IMR-90 (cell line): ENCODE results near the gene CFAP97D1.

ENCODE experiments used
- CEBPB ChIP-seq: IDR thresholded peaks from 2 replicates; pipeline ENCODE4 v1.6.1; 2012; ENCODE audit warnings: low read depth, low read length, improper control_type of control experiment
- CHD1 ChIP-seq: IDR thresholded peaks from 2 replicates; pipeline ENCODE4 v1.6.1; 2012; ENCODE audit warnings: low read depth, low read length, improper control_type of control experiment
- FOS ChIP-seq: fragments of 150-350 bp; IDR thresholded peaks from 2 replicates; pipeline ENCODE4 v1.6.1; 2016; ENCODE audit warnings: low read depth, low read length
- MXI1 ChIP-seq: IDR thresholded peaks from 2 replicates; pipeline ENCODE4 v1.6.1; 2012; ENCODE audit warnings: low read depth, mild to moderate bottlenecking, low read length, moderate library complexity, borderline replicate concordance
- NFE2L2 ChIP-seq: fragments of 150-350 bp; IDR thresholded peaks from 2 replicates; pipeline ENCODE4 v1.6.1; 2016; ENCODE audit warnings: low read depth, mild to moderate bottlenecking, low read length
- POLR2A ChIP-seq: IDR thresholded peaks from 2 replicates; pipeline ENCODE4 v1.6.1; 2012; ENCODE audit warnings: mild to moderate bottlenecking, low read depth, low read length
- RAD21 ChIP-seq: IDR thresholded peaks from 2 replicates; pipeline ENCODE4 v1.6.1; 2012; ENCODE audit warnings: low read length, improper control_type of control experiment
- RCOR1 ChIP-seq: IDR thresholded peaks from 2 replicates; pipeline ENCODE4 v1.6.1; 2012; ENCODE audit warnings: mild to moderate bottlenecking, low read length, improper control_type of control experiment; ENCODE audit not compliant: insufficient replicate concordance
- RFX5 ChIP-seq: IDR thresholded peaks from 2 replicates; pipeline ENCODE4 v1.8.0; 2012; ENCODE audit warnings: low read depth, mild to moderate bottlenecking, low read length, moderate library complexity
- SMC3 ChIP-seq: fragments of 150-350 bp; IDR thresholded peaks from 2 replicates; pipeline ENCODE4 v1.6.1; 2016; ENCODE audit warnings: low read depth, mild to moderate bottlenecking, antibody characterized with exemption, low read length, moderate library complexity
- TF ChIP-seq, protein P1 (sequence below): conservative IDR thresholded peaks from 2 replicates; pipeline ENCODE4 v1.5.1; 2012; ENCODE audit warnings: mild to moderate bottlenecking, low read depth, low read length, improper control_type of control experiment
- TF ChIP-seq, protein P2 (sequence below): fragments of 150-350 bp; IDR thresholded peaks from 2 replicates; pipeline ENCODE4 v1.6.1; 2017; ENCODE audit warnings: mild to moderate bottlenecking, antibody characterized with exemption, low read length, low read depth
- TF ChIP-seq, protein P3 (sequence below): fragments of 150-350 bp; IDR thresholded peaks from 2 replicates; pipeline ENCODE4 v1.6.1; 2016; ENCODE audit warnings: low read depth, mild to moderate bottlenecking, low read length, moderate library complexity, borderline replicate concordance

DNA sequence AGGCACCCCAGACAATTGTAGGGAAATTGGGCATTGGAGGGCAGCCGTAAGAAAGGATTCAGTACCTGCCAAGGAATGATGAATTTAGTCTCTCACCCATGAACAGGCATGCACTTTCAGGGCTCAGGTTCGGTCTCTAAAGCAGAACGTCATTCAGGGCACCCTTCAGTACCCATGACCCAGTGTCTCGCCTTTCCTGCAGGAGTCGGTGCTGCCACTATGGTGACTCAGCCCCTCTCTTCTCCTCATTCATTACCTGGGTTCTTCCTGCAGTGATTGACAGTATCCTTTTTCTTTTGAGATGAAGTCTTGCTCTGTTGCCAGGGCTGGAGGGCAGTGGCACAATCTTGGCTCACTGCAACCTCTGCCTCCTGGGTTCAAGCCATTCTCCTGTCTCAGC, 30.1 kb upstream of the CFAP97D1 start:
- no peak for TF ChIP-seq POLR2A
- TF ChIP-seq, protein P1, sequence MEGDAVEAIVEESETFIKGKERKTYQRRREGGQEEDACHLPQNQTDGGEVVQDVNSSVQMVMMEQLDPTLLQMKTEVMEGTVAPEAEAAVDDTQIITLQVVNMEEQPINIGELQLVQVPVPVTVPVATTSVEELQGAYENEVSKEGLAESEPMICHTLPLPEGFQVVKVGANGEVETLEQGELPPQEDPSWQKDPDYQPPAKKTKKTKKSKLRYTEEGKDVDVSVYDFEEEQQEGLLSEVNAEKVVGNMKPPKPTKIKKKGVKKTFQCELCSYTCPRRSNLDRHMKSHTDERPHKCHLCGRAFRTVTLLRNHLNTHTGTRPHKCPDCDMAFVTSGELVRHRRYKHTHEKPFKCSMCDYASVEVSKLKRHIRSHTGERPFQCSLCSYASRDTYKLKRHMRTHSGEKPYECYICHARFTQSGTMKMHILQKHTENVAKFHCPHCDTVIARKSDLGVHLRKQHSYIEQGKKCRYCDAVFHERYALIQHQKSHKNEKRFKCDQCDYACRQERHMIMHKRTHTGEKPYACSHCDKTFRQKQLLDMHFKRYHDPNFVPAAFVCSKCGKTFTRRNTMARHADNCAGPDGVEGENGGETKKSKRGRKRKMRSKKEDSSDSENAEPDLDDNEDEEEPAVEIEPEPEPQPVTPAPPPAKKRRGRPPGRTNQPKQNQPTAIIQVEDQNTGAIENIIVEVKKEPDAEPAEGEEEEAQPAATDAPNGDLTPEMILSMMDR, result no peak
- TF ChIP-seq CEBPB, result no peak
- no peak for TF ChIP-seq MXI1
- no peak for TF ChIP-seq SMC3
- no peak for TF ChIP-seq CHD1
- TF ChIP-seq RAD21, result no peak
- no peak for TF ChIP-seq NFE2L2
- TF ChIP-seq, protein P2, sequence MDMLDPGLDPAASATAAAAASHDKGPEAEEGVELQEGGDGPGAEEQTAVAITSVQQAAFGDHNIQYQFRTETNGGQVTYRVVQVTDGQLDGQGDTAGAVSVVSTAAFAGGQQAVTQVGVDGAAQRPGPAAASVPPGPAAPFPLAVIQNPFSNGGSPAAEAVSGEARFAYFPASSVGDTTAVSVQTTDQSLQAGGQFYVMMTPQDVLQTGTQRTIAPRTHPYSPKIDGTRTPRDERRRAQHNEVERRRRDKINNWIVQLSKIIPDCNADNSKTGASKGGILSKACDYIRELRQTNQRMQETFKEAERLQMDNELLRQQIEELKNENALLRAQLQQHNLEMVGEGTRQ, result no peak
- TF ChIP-seq, protein P3, sequence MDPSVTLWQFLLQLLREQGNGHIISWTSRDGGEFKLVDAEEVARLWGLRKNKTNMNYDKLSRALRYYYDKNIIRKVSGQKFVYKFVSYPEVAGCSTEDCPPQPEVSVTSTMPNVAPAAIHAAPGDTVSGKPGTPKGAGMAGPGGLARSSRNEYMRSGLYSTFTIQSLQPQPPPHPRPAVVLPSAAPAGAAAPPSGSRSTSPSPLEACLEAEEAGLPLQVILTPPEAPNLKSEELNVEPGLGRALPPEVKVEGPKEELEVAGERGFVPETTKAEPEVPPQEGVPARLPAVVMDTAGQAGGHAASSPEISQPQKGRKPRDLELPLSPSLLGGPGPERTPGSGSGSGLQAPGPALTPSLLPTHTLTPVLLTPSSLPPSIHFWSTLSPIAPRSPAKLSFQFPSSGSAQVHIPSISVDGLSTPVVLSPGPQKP, result no peak
- no peak for TF ChIP-seq RFX5
- no peak for TF ChIP-seq RCOR1
- TF ChIP-seq FOS, result no peak
